PC-3 (cell line): Measurements from ENCODE around the gene FAM222A.

Experiments
- EZH2 ChIP-seq: fragments of 300-600 bp; sonication (generic); IDR thresholded peaks from one replicate; pipeline ENCODE4 v1.6.1; 2017; ENCODE audit warnings: antibody characterized with exemption, mild to moderate bottlenecking, low read length; ENCODE audit not compliant: unreplicated experiment
- EZH2phosphoT487 ChIP-seq: fragments of 300-600 bp; sonication (generic); IDR thresholded peaks from 2 replicates; pipeline ENCODE4 v1.6.1; 2018; ENCODE audit warnings: mild to moderate bottlenecking, antibody characterized with exemption, low read length, borderline replicate concordance
- TF ChIP-seq, protein P1 (sequence below): fragments of 300-600 bp; sonication (generic); conservative IDR thresholded peaks from 2 replicates; pipeline ENCODE4 v1.5.1; 2017; ENCODE audit warnings: antibody characterized with exemption, low read depth, mild to moderate bottlenecking, low read length

- TF ChIP-seq, protein P1, sequence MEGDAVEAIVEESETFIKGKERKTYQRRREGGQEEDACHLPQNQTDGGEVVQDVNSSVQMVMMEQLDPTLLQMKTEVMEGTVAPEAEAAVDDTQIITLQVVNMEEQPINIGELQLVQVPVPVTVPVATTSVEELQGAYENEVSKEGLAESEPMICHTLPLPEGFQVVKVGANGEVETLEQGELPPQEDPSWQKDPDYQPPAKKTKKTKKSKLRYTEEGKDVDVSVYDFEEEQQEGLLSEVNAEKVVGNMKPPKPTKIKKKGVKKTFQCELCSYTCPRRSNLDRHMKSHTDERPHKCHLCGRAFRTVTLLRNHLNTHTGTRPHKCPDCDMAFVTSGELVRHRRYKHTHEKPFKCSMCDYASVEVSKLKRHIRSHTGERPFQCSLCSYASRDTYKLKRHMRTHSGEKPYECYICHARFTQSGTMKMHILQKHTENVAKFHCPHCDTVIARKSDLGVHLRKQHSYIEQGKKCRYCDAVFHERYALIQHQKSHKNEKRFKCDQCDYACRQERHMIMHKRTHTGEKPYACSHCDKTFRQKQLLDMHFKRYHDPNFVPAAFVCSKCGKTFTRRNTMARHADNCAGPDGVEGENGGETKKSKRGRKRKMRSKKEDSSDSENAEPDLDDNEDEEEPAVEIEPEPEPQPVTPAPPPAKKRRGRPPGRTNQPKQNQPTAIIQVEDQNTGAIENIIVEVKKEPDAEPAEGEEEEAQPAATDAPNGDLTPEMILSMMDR: no peak
- TF ChIP-seq EZH2: no peak
- TF ChIP-seq EZH2phosphoT487: no peak
Observed at GRCh38 chr12:109782326-109782703, 68.7 kb downstream of the FAM222A start.
